ENCODE measurements around the gene IRF4.
"Not testable (repeated sequence)": the region's sequence is repeated elsewhere in the genome, so short reads cannot be mapped to it uniquely, and the experiment has no call there.

IRF4 gene

GRCh38 chr6:423055-423798, 31.7 kb downstream of the IRF4 start:
- DNase-seq: no peak

- DNase-seq: no peak
These were observed 32.3 kb downstream of the IRF4 start for GRCh38 chr6:423799-424345.

GRCh38 chr6:424741-425417, 33.3 kb downstream of the IRF4 start:
- DNase-seq: no peak

GRCh38 chr6:425418-425788, 33.9 kb downstream of the IRF4 start:
- DNase-seq: not testable (repeated sequence)

GRCh38 chr6:426198-426738, 34.7 kb downstream of the IRF4 start:
- DNase-seq: not testable (repeated sequence)

- no peak for DNase-seq
These were observed 36.6 kb downstream of the IRF4 start for GRCh38 chr6:428047-428603.

- DNase-seq: no peak
These were observed 38.1 kb downstream of the IRF4 start for GRCh38 chr6:429515-430121.

GRCh38 chr6:431504-431903, 40.0 kb downstream of the IRF4 start:
- DNase-seq: no peak

- no peak for DNase-seq
These were observed 40.4 kb downstream of the IRF4 start for GRCh38 chr6:431986-432385.

GRCh38 chr6:434051-434705, 42.6 kb downstream of the IRF4 start:
- DNase-seq: no peak

GRCh38 chr6:435441-436307, 44.1 kb downstream of the IRF4 start:
- DNase-seq: no peak

GRCh38 chr6:436308-437036, 44.9 kb downstream of the IRF4 start:
- DNase-seq: no peak

GRCh38 chr6:437037-437392, 45.5 kb downstream of the IRF4 start:
- no peak for DNase-seq

GRCh38 chr6:438634-439170, 47.1 kb downstream of the IRF4 start:
- DNase-seq: no peak

GRCh38 chr6:439641-440167, 48.2 kb downstream of the IRF4 start:
- DNase-seq: peak; percentile 61

GRCh38 chr6:441126-441920, 49.8 kb downstream of the IRF4 start:
- no peak for DNase-seq

GRCh38 chr6:443621-444159, 52.1 kb downstream of the IRF4 start:
- DNase-seq: no peak

- DNase-seq: no peak
These were observed 53.2 kb downstream of the IRF4 start for GRCh38 chr6:444653-445275.
